ENCODE measurements around the gene MBP.
A peak's percentile ranks its signal among the peaks of the same experiment; 100 is the strongest.

Gene MBP

GRCh38 chr18:77053616-77054287, 78.8 kb downstream of the MBP start:
- Histone ChIP-seq H3K9me3 (no peaks in the 10 kb centered on the region), H3K36me3 (peaks cover 46% of the 10 kb centered on the region), H3K27ac (peak overlapping the region; percentile 99), H3K4me3 (ENCODE audit: low read depth in 1 of 2, low read length in 1 of 2) (peak overlapping the region; percentile 58 to 67), H3K27me3 (no peaks in the 10 kb centered on the region), H3K4me1 (ENCODE audit: control insufficient read depth in 1 of 2, insufficient read depth in 1 of 2, low read depth in 1 of 2, low read length in 1 of 2) (peaks cover 63 to 69% of the 10 kb centered on the region in 2 experiments)
- TF ChIP-seq, protein P1, sequence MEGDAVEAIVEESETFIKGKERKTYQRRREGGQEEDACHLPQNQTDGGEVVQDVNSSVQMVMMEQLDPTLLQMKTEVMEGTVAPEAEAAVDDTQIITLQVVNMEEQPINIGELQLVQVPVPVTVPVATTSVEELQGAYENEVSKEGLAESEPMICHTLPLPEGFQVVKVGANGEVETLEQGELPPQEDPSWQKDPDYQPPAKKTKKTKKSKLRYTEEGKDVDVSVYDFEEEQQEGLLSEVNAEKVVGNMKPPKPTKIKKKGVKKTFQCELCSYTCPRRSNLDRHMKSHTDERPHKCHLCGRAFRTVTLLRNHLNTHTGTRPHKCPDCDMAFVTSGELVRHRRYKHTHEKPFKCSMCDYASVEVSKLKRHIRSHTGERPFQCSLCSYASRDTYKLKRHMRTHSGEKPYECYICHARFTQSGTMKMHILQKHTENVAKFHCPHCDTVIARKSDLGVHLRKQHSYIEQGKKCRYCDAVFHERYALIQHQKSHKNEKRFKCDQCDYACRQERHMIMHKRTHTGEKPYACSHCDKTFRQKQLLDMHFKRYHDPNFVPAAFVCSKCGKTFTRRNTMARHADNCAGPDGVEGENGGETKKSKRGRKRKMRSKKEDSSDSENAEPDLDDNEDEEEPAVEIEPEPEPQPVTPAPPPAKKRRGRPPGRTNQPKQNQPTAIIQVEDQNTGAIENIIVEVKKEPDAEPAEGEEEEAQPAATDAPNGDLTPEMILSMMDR (IDR thresholded peaks at IDR 0.05) = no peak

- peaks cover 39% of the 10 kb centered on the region for H3K36me3 ChIP-seq
- H3K4me1 ChIP-seq (ENCODE audit: control insufficient read depth in 1 of 2, insufficient read depth in 1 of 2, low read depth in 1 of 2, low read length in 1 of 2) = peaks cover 60 to 61% of the 10 kb centered on the region in 2 experiments
- H3K27ac ChIP-seq = peak overlapping the region; percentile 99
These were observed 79.6 kb downstream of the MBP start for GRCh38 chr18:77052983-77053309.

GRCh38 chr18:77052297-77052982, 80.1 kb downstream of the MBP start:
- Histone ChIP-seq H3K4me3 (ENCODE audit: low read depth in 1 of 2, low read length in 1 of 2) (peak overlapping the region; percentile 58 to 67), H3K9me3 (no peaks in the 10 kb centered on the region), H3K27ac (peak overlapping the region; percentile 99), H3K36me3 (peaks cover 39% of the 10 kb centered on the region), H3K27me3 (no peaks in the 10 kb centered on the region), H3K4me1 (ENCODE audit: control insufficient read depth in 1 of 2, insufficient read depth in 1 of 2, low read depth in 1 of 2, low read length in 1 of 2) (peaks cover 57 to 59% of the 10 kb centered on the region in 2 experiments)
- TF ChIP-seq, protein P1 (IDR thresholded peaks at IDR 0.05) = peak; percentile 50

More at GRCh38 chr18:77052983-77053309, 79.6 kb downstream of the MBP start:
- Histone ChIP-seq H3K4me3 (ENCODE audit: low read depth in 1 of 2, low read length in 1 of 2) (peak overlapping the region; percentile 58 to 67), H3K9me3 (no peaks in the 10 kb centered on the region), H3K27me3 (no peaks in the 10 kb centered on the region)
- TF ChIP-seq, protein P1 (IDR thresholded peaks at IDR 0.05) = no peak

DNA sequence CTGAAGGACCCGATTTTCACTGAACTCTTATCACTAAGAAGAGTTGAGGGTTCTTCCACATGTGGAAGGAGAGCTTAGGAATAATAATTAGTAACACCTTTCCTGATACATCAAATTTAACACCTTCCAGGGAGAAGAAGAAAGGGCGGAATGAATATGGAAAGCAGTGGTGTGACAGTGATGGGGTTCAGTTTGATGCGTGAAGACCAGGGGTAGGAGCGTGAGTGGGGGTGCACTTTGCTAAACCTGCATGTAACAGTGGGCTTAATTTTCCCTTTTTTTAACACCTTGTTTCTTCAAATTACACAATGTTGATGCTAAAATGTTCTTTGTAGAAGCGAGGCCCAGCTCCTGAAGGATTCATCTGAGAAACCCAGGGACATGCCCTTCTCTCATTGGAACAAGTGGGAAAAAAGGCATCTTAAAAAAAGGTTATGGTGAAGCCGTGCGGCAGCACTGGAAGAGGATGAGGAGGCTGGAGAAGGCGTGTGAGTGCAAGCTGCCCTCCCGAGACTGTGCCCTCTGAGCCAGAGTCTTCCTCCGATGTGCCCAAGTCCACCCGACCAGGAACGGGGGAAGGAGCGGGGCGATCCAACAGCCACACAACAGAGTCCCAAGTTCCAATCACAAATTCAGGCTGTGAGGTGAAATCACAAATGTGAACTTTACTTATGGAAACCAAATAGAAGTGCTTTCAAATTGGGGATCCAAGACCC, 80.8 kb downstream of the MBP start:
- TF ChIP-seq, protein P1 (IDR thresholded peaks at IDR 0.05) = no peak
- peaks cover 46% of the 10 kb centered on the region for H3K36me3 ChIP-seq
- H3K27ac ChIP-seq = peak overlapping the region; percentile 99
- H3K4me3 ChIP-seq (ENCODE audit: low read depth in 1 of 2, low read length in 1 of 2) = no peak overlapping the region
- no peaks in the 10 kb centered on the region for H3K27me3 ChIP-seq
- peaks cover 50 to 52% of the 10 kb centered on the region in 2 experiments for H3K4me1 ChIP-seq (ENCODE audit: control insufficient read depth in 1 of 2, insufficient read depth in 1 of 2, low read depth in 1 of 2, low read length in 1 of 2)
- no peaks in the 10 kb centered on the region for H3K9me3 ChIP-seq

DNA sequence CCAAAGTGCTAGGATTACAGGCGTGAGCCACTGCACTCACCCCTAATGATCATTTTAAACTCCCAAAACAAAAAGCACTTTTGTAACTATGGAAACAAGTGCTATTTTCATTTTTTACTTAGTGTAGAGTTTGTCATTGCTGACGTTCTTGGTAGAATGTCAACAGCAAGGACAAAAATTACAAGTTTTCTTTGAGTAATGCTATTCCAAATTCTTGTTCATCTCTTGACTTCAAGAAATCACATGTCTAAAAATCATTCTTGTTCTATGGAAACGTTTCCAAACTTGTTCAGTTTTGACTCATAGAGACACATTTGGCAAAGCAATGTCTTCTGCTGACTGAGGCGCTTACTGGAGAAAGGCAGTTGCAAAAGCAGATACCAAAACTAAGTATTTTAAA, 82.6 kb downstream of the MBP start:
- TF ChIP-seq, protein P1 (IDR thresholded peaks at IDR 0.05) = no peak
- H3K9me3 ChIP-seq = no peaks in the 10 kb centered on the region
- no peak overlapping the region for H3K4me3 ChIP-seq (ENCODE audit: low read depth in 1 of 2, low read length in 1 of 2)
- H3K27ac ChIP-seq = peak overlapping the region; percentile 99
- H3K36me3 ChIP-seq = peaks cover 63% of the 10 kb centered on the region
- peaks cover 32 to 34% of the 10 kb centered on the region in 2 experiments for H3K4me1 ChIP-seq (ENCODE audit: control insufficient read depth in 1 of 2, insufficient read depth in 1 of 2, low read depth in 1 of 2, low read length in 1 of 2)
- no peaks in the 10 kb centered on the region for H3K27me3 ChIP-seq

Measured in neutrophil (primary cell).